BJ (cell line): ENCODE results near the gene SPPL2B. TPM values are rescaled to one million over a fixed set of nuclear protein-coding genes. Genes with fewer than 3 reads are reported as not detected.

ENCODE experiments used
- CTCF ChIA-PET: fragments of 350-600 bp; formaldehyde crosslinking; extraction: SDS; loops from one replicate; lab custom pipeline; 2021; ENCODE audit warnings: antibody characterized with exemption, inconsistent platforms; lab: Yijun Ruan, JAX
- POLR2A ChIA-PET: fragments of 300-600 bp; sonication (Branson Sonifier 250); formaldehyde crosslinking; extraction: SDS; loops from one replicate; lab custom pipeline; 2021; ENCODE audit warnings: antibody characterized with exemption; lab: Charles Lee
- DNase-seq: peaks from one replicate; pipeline ENCODE4 v3.0.0-alpha.2; 2011; ENCODE audit warnings: low read depth
- H3K27me3 ChIP-seq: 2 replicates; pipeline ENCODE4 v1.6.0; 2011; ENCODE audit warnings: low read length; ENCODE audit not compliant: control insufficient read depth, insufficient read depth
- H3K36me3 ChIP-seq: 2 replicates; pipeline ENCODE4 v1.5.1; 2011; ENCODE audit warnings: low read length; ENCODE audit not compliant: control insufficient read depth, insufficient read depth
- H3K4me3 ChIP-seq: 2 replicates; pipeline ENCODE4 v1.5.1; 2011; ENCODE audit warnings: low read depth, mild to moderate bottlenecking, control low read depth, low read length
- CTCF ChIP-seq: IDR thresholded peaks from 2 replicates; pipeline ENCODE4 v1.5.1; 2011; ENCODE audit warnings: low read depth, mild to moderate bottlenecking, control low read depth, inconsistent platforms, low read length, moderate library complexity; ENCODE audit not compliant: insufficient read depth
- polyA plus RNA-seq: library from polyadenylated mRNA; depleted of rRNA; stranded (reverse); fragments of >200 nt; gene quantifications from 2 replicates; pipeline ENCODE4 v1.2.3, GENCODE V29; 2011

Gene SPPL2B
- polyA plus RNA-seq, 1 experiment = 24.9 TPM

- Histone ChIP-seq H3K4me3 (no peak overlapping the region), H3K36me3 (peaks cover 12% of the 10 kb centered on the region), H3K27me3 (peaks cover 7% of the 10 kb centered on the region)
- ChIA-PET CTCF (interaction anchor here (0.5 to 1.7 kb wide), 3 partner anchors 14 to 64 kb away, joined by 3 read pairs; no protein-coding TSS in a partner anchor), POLR2A (no interaction called here)
- DNase-seq = no peak
- TF ChIP-seq CTCF = no peak
Observed at GRCh38 chr19:2355168-2356035, 26.9 kb downstream of the SPPL2B start.

- Histone ChIP-seq H3K27me3 (peaks cover 9% of the 10 kb centered on the region), H3K36me3 (peaks cover 10% of the 10 kb centered on the region), H3K4me3 (no peak overlapping the region)
- no peak for TF ChIP-seq CTCF
- DNase-seq = no peak
- ChIA-PET CTCF (no interaction called here), POLR2A (no interaction called here)
Observed at GRCh38 chr19:2356036-2356646, 27.7 kb downstream of the SPPL2B start.

GRCh38 chr19:2357279-2358206, 29.1 kb downstream of the SPPL2B start:
- ChIA-PET CTCF (no interaction called here), POLR2A (no interaction called here)
- H3K4me3 ChIP-seq = no peak overlapping the region
- TF ChIP-seq CTCF = no peak
- no peak for DNase-seq
- H3K36me3 ChIP-seq = peaks cover 10% of the 10 kb centered on the region
- peaks cover 9% of the 10 kb centered on the region for H3K27me3 ChIP-seq

GRCh38 chr19:2358548-2359173, 30.2 kb downstream of the SPPL2B start:
- POLR2A ChIA-PET = no interaction called here
- Histone ChIP-seq H3K4me3 (no peak overlapping the region), H3K36me3 (peaks cover 3% of the 10 kb centered on the region; the same call in 1 of the 2 replicates), H3K27me3 (peaks cover 12% of the 10 kb centered on the region)
- CTCF ChIA-PET = no interaction called here
- no peak for TF ChIP-seq CTCF
- DNase-seq = no peak
